Suprapubic skin (tissue), 4 donors: ENCODE data around the gene CYBC1. TPM values are rescaled to one million over a fixed set of nuclear protein-coding genes. Genes with fewer than 3 reads are reported as not detected.
A peak's percentile ranks its signal among the peaks of the same experiment; 100 is the strongest.

Experiments
- DNase-seq, 2 donors: peaks; one replicate each; pipeline ENCODE4 v3.0.0-alpha.2; 2019; ENCODE audit warnings: low spot score in 2 of 2
- H3K27ac ChIP-seq: fragments of 200-600 bp; sonication (generic); one replicate; pipeline ENCODE4 v1.5.1; 2019
- H3K27me3 ChIP-seq: fragments of 200-600 bp; sonication (generic); one replicate; pipeline ENCODE4 v1.5.1; 2019
- H3K36me3 ChIP-seq: fragments of 200-600 bp; sonication (generic); one replicate; pipeline ENCODE4 v1.5.1; 2019
- H3K4me1 ChIP-seq: fragments of 200-600 bp; sonication (generic); one replicate; pipeline ENCODE4 v1.5.1; 2019
- H3K4me3 ChIP-seq: fragments of 200-600 bp; sonication (generic); one replicate; pipeline ENCODE4 v1.5.1; 2019; ENCODE audit warnings: mild to moderate bottlenecking
- H3K9me3 ChIP-seq: fragments of 200-600 bp; sonication (generic); one replicate; pipeline ENCODE4 v1.5.1; 2019
- EP300 ChIP-seq: sonication (generic); formaldehyde crosslinking; IDR thresholded peaks from one replicate; pipeline ENCODE4 v1.6.1; 2017; ENCODE audit warnings: antibody characterized with exemption
- POLR2A ChIP-seq, 2 donors: fragments of 450-650 bp; IDR thresholded peaks; one replicate each; pipeline ENCODE4 v1.6.1; 2017; ENCODE audit warnings: antibody characterized with exemption in 2 of 2, mild to moderate bottlenecking in 2 of 2, moderate library complexity in 2 of 2
- POLR2AphosphoS5 ChIP-seq, 3 donors: sonication (generic); formaldehyde crosslinking; IDR thresholded peaks; one replicate each; pipeline ENCODE4 v1.6.1; 2017; ENCODE audit warnings: antibody characterized with exemption in 3 of 3
- WGBS: methylation state at CpG from one replicate; pipeline ENCODE4 v1.1.5; 2018; 5-methylcytosine and 5-hydroxymethylcytosine counted together
- total RNA-seq, 4 donors: library from RNA; depleted of rRNA; stranded (reverse); fragments of >200 nt; gene quantifications; one replicate each; pipeline ENCODE4 v1.1.0, GENCODE V29; 2016
- TF ChIP-seq, protein P1 (sequence below), 2 donors: fragments of 200-600 bp in 1 of 2; fragments of 450-650 bp in 1 of 2; sonication (generic) in 1 of 2; IDR thresholded peaks; one replicate each; pipeline ENCODE4 v1.5.1; 2016 to 2019; ENCODE audit warnings: antibody characterized with exemption in 2 of 2, mild to moderate bottlenecking in 1 of 2, moderate library complexity in 1 of 2

The CYBC1 gene
- total RNA-seq, 4 donors from 2014 or later = 36.4 to 53.1 (median 45.6) TPM

DNA sequence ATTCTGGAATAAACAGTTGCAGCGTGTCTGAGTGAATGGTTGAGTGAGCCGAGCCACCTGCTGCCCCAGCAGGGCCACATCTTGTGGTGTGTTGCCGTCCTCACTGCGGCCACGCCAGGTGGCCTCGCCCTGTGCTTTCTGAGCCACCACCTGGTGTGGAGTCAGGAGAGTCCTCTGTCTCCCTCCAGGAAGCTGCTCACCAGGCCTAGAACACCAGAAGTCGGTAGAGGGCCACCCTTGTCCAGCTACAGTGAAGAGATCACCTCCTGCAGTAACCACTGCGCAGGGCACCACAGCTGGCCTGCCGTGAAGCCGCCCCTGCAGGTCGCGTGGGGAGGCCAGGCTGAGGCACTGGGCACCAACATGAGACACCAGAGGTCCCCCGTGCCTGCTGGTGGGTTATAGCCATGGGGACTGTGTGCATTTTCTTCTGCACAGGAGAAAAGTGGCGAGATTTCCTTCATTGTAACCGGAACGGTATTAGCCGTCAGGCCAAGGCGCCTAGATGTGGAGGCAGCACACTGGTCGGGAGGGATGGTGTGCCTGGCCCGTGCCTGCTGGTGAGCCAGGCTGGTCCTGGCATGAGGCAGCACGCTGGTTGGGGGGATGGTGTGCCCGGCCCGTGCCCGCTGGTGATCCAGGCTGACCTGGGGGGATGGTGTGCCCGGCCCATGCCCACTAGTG is 40.1 kb upstream of the CYBC1 start:
- DNase-seq = no peak
- H3K9me3 ChIP-seq = no peaks in the 10 kb centered on the region
- no peak overlapping the region for H3K27ac ChIP-seq
- TF ChIP-seq, protein P1, sequence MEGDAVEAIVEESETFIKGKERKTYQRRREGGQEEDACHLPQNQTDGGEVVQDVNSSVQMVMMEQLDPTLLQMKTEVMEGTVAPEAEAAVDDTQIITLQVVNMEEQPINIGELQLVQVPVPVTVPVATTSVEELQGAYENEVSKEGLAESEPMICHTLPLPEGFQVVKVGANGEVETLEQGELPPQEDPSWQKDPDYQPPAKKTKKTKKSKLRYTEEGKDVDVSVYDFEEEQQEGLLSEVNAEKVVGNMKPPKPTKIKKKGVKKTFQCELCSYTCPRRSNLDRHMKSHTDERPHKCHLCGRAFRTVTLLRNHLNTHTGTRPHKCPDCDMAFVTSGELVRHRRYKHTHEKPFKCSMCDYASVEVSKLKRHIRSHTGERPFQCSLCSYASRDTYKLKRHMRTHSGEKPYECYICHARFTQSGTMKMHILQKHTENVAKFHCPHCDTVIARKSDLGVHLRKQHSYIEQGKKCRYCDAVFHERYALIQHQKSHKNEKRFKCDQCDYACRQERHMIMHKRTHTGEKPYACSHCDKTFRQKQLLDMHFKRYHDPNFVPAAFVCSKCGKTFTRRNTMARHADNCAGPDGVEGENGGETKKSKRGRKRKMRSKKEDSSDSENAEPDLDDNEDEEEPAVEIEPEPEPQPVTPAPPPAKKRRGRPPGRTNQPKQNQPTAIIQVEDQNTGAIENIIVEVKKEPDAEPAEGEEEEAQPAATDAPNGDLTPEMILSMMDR (IDR thresholded peaks at IDR 0.05) = no peak
- TF ChIP-seq POLR2A (IDR thresholded peaks at IDR 0.05) = no peak
- TF ChIP-seq POLR2AphosphoS5 (IDR thresholded peaks at IDR 0.05) = no peak
- no peak for TF ChIP-seq EP300
- H3K4me3 ChIP-seq = no peak overlapping the region
- peaks cover 29% of the 10 kb centered on the region for H3K36me3 ChIP-seq
- H3K4me1 ChIP-seq = peaks cover 32% of the 10 kb centered on the region
- WGBS = 89% methylated on average over 21 of the region's 25 CpGs
- H3K27me3 ChIP-seq = no peaks in the 10 kb centered on the region

DNA sequence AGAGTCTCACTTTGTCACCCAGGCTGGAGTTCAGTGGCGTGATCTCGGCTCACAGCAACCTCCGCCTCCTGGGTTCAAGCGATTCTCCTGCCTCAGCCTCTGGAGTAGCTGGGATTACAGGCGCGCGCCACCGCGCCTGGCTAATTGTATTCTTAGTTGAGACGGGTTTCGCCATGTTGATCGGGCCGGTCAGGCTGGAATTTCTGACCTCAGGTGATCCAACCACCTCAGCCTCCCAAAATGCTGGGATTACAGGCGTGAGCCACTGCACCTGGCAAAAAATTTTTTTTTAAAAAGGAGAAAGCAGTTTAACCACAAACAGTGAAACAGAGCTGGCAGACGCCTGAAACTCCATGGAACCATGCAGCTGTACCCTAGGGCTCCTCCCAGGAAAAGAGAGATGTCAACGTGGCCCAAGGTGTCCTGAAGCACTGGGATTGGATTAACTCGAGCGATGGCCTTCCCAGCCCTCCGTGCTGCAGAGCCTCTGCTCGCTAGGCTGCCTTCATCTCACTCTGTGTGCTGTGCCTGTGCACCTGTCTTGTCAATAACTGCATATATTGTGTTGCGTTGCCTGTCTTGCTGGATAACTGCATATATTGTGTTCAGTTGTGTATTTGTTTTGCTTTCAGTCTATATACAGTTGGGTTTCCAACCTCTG is 39.4 kb upstream of the CYBC1 start:
- TF ChIP-seq POLR2AphosphoS5 (IDR thresholded peaks at IDR 0.05) (no peak), EP300 (no peak), POLR2A (IDR thresholded peaks at IDR 0.05) (no peak)
- TF ChIP-seq, protein P1 (IDR thresholded peaks at IDR 0.05) = no peak
- WGBS = 79% methylated on average over 21 of the region's 21 CpGs
- Histone ChIP-seq H3K4me3 (no peak overlapping the region), H3K9me3 (no peaks in the 10 kb centered on the region), H3K27me3 (no peaks in the 10 kb centered on the region), H3K27ac (peak overlapping the region; percentile 57), H3K36me3 (peaks cover 36% of the 10 kb centered on the region), H3K4me1 (peaks cover 25% of the 10 kb centered on the region)
- DNase-seq = no peak

DNA sequence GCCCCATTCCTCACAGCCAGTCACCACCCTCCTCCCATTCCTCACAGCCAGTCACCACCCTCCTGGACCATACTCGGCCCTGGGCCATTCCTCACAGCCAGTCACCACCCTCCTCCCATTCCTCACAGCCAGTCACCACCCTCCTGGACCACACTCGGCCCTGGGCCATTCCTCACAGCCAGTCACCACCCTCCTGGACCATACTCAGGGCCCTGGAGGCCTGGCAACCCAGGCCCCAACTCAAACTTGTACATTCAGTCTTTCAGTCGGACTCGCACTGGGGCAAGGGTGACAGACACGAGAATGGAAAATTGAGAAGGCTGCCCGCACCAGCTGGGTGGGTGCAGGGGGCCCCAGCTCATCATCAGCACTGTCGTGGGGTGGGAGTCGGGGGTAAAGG is 38.6 kb upstream of the CYBC1 start:
- peaks cover 44% of the 10 kb centered on the region for H3K36me3 ChIP-seq
- WGBS = 33% methylated on average over 8 of the region's 8 CpGs

DNA sequence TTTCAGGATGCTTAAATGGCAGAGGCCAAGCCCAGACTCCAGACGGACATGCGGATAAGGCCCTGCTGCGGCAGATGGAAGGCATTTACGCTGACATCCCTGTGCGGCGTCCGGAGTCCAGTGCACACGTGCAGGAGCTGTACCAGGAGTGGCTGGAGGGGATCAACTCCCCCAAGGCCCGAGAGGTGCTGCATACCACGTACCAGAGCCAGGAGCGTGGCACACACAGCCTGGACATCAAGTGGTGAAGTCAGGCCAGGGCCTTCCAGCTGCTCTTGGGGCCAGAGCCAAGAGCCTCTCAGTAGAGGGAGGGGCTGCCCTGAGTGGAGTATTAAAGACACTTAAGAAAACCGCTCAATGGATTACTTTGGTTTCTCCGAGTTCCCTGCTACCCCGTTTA is 37.4 kb upstream of the CYBC1 start:
- no peak overlapping the region for H3K4me3 ChIP-seq
- TF ChIP-seq, protein P1 (IDR thresholded peaks at IDR 0.05) = no peak
- no peak for TF ChIP-seq EP300
- no peak for TF ChIP-seq POLR2A (IDR thresholded peaks at IDR 0.05)
- TF ChIP-seq POLR2AphosphoS5 (IDR thresholded peaks at IDR 0.05) = no peak
- no peaks in the 10 kb centered on the region for H3K9me3 ChIP-seq
- peaks cover 57% of the 10 kb centered on the region for H3K36me3 ChIP-seq
- H3K27ac ChIP-seq = peak overlapping the region; percentile 42
- no peak for DNase-seq
- H3K27me3 ChIP-seq = no peaks in the 10 kb centered on the region
- H3K4me1 ChIP-seq = peaks cover 8% of the 10 kb centered on the region
- WGBS = 77% methylated on average over 12 of the region's 14 CpGs

More for the DNA sequence above, 38.6 kb upstream of the CYBC1 start:
- Histone ChIP-seq H3K4me3 (no peak overlapping the region), H3K27ac (peak overlapping the region; percentile 57), H3K9me3 (no peaks in the 10 kb centered on the region), H3K27me3 (no peaks in the 10 kb centered on the region), H3K4me1 (peaks cover 19% of the 10 kb centered on the region)
- peak in 1 of 2 donors; percentile 87 for DNase-seq
- TF ChIP-seq POLR2AphosphoS5 (IDR thresholded peaks at IDR 0.05) = no peak
- TF ChIP-seq, protein P1 (IDR thresholded peaks at IDR 0.05) = no peak
